ENCODE results near the gene SYT15.

SYT15 gene

GRCh38 chr10:46541735-46542566 lies 37.0 kb upstream of the SYT15 start:
- TF ChIP-seq CTCF (IDR thresholded peaks at IDR 0.05; ENCODE audit: low read depth, low read length): no peak
- DNase-seq (ENCODE audit: low read depth, low spot score): no peak
- no peak overlapping the region for H3K4me3 ChIP-seq (ENCODE audit: low read depth, low read length)
- in situ Hi-C loops (cut with HindIII; ENCODE audit: low sequenced_read_pairs): no loop called here

- no peak for DNase-seq (ENCODE audit: low read depth, low spot score)
- no peak overlapping the region for H3K4me3 ChIP-seq (ENCODE audit: low read depth, low read length)
- no peak for TF ChIP-seq CTCF (IDR thresholded peaks at IDR 0.05; ENCODE audit: low read depth, low read length)
- in situ Hi-C loops (cut with HindIII; ENCODE audit: low sequenced_read_pairs): no loop called here
Observed at GRCh38 chr10:46542567-46543465, 36.1 kb upstream of the SYT15 start.

DNA sequence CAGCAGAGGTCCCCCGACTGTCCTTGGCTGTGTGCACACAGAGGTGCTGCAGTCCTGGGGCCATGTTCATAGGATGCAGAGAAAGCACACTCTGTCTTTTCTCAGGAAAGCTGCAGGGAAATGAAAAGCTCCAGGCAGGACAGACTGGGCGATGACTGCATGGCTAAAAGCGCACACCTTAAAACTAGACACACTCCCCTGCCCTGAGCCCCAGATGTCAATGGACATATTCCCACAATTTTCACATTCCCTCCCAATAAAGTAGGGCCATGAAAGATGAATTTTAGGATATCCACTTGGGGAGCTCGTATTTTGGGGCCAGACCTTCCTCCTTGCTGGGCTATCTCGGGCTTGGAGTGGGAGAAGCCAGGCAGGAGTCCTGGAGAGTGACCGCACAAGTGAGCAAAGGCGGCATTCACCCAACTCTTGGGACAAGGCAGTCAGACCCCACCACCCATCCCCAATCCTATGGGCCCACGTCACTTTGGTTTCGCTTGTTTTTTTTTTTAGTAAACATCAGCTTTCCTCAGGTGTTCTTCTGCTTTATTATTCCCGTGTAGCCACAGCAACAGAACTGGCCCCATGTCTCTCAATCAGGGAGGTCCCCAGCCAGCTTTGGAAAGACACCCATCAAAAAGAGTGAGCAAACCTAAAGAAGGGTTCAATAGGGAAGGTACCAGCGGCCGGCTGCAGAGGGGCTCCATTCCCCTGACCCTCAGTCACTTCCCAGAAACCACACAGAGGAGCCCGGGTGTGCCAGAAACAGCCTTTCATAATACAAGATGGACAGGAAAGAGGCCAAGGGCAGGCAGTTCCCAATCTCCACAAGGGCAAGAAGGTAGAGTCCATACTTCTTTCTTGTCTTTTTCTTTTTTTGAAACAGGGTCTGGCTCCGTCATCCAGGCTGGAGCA lies 35.2 kb upstream of the SYT15 start:
- in situ Hi-C loops (cut with HindIII; ENCODE audit: low sequenced_read_pairs): no loop called here
- no peak for DNase-seq (ENCODE audit: low read depth, low spot score)
- TF ChIP-seq CTCF (IDR thresholded peaks at IDR 0.05; ENCODE audit: low read depth, low read length): no peak
- H3K4me3 ChIP-seq (ENCODE audit: low read depth, low read length): no peak overlapping the region

GRCh38 chr10:46544989-46545791 lies 33.7 kb upstream of the SYT15 start:
- in situ Hi-C loops (cut with HindIII; ENCODE audit: low sequenced_read_pairs): no loop called here
- TF ChIP-seq CTCF (IDR thresholded peaks at IDR 0.05; ENCODE audit: low read depth, low read length): peak; percentile 47
- no peak overlapping the region for H3K4me3 ChIP-seq (ENCODE audit: low read depth, low read length)
- DNase-seq (ENCODE audit: low read depth, low spot score): no peak

DNA sequence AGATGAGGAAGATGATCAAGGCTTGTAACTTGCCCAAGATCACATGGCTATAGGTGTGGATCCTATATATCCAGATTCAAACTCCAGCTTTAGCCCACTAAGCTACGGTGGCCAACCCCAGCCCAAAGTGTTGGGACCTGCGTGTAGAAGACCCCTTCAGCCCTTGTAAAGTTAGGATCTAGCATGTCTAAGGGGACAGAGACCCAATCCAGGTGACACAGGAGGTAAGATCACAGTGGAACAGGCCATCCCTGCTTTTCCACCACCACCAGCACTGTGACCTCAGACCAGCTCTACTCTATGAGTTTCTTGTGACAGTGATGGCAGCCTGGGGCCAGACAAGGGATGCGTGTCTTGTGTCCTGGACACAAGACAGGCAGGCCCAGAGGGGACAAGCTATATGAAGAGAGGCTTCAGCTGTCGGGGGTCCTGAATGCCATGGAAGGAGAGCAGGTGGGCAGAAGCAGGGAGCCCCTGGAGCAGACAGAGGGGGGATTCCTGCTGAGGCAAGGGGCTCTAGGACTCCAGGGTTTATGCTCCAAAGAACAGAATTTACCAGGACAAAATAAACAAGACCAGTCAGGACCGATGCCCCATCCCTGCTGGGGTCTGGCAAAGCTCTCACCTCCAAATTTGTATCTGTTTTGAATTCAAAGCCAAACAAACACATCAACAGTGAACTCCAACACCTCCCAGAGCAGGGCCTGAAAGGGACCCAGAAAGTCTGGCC lies 32.9 kb upstream of the SYT15 start:
- no peak for DNase-seq (ENCODE audit: low read depth, low spot score)
- H3K4me3 ChIP-seq (ENCODE audit: low read depth, low read length): no peak overlapping the region
- TF ChIP-seq CTCF (IDR thresholded peaks at IDR 0.05; ENCODE audit: low read depth, low read length): no peak
- in situ Hi-C loops (cut with HindIII; ENCODE audit: low sequenced_read_pairs): no loop called here

All from astrocyte of the spinal cord (primary cell).